ENCODE data around the gene DSTYK.
A peak's percentile ranks its signal among the peaks of the same experiment; 100 is the strongest.
"Not testable (repeated sequence)": the region's sequence is repeated elsewhere in the genome, so short reads cannot be mapped to it uniquely, and the experiment has no call there.

DSTYK gene

GRCh38 chr1:205217418-205217817 lies 5.9 kb upstream of the DSTYK start:
- DNase-seq = no peak

GRCh38 chr1:205216588-205216987 lies 5.1 kb upstream of the DSTYK start:
- DNase-seq = no peak

GRCh38 chr1:205214756-205215155 lies 3.3 kb upstream of the DSTYK start:
- peak; percentile 71 for DNase-seq

- no peak for DNase-seq
Measured at GRCh38 chr1:205211839-205212536, 486 bp upstream of the DSTYK start.

GRCh38 chr1:205210756-205211168 lies 740 bp downstream of the DSTYK start:
- peak; percentile 36 for DNase-seq

GRCh38 chr1:205208811-205209210 lies 2.7 kb downstream of the DSTYK start:
- no peak for DNase-seq

GRCh38 chr1:205205055-205205454 lies 6.4 kb downstream of the DSTYK start:
- DNase-seq = no peak

- DNase-seq = no peak
Measured at GRCh38 chr1:205204552-205204951, 7.0 kb downstream of the DSTYK start.

GRCh38 chr1:205199931-205200299 lies 11.6 kb downstream of the DSTYK start:
- no peak for DNase-seq

- no peak for DNase-seq
Measured at GRCh38 chr1:205199090-205199930, 12.2 kb downstream of the DSTYK start.

- DNase-seq = no peak
Measured at GRCh38 chr1:205192287-205192686, 19.2 kb downstream of the DSTYK start.

GRCh38 chr1:205191622-205192021 lies 19.9 kb downstream of the DSTYK start:
- DNase-seq = no peak

- DNase-seq = no peak
Measured at GRCh38 chr1:205190845-205191577, 20.5 kb downstream of the DSTYK start.

- DNase-seq = peak; percentile 26
Measured at GRCh38 chr1:205189131-205189530, 22.4 kb downstream of the DSTYK start.

- DNase-seq = no peak
Measured at GRCh38 chr1:205188596-205188995, 22.9 kb downstream of the DSTYK start.

GRCh38 chr1:205188098-205188497 lies 23.4 kb downstream of the DSTYK start:
- no peak for DNase-seq

GRCh38 chr1:205187420-205187819 lies 24.1 kb downstream of the DSTYK start:
- no peak for DNase-seq

- DNase-seq = no peak
Measured at GRCh38 chr1:205186191-205186590, 25.3 kb downstream of the DSTYK start.

- DNase-seq = no peak
Measured at GRCh38 chr1:205183676-205184335, 27.7 kb downstream of the DSTYK start.

- no peak for DNase-seq
Measured at GRCh38 chr1:205182930-205183329, 28.6 kb downstream of the DSTYK start.

- DNase-seq = not testable (repeated sequence)
Measured at GRCh38 chr1:205180331-205180730, 31.2 kb downstream of the DSTYK start.

- no peak for DNase-seq
Measured at GRCh38 chr1:205179842-205180241, 31.7 kb downstream of the DSTYK start.

- no peak for DNase-seq
Measured at GRCh38 chr1:205172729-205173366, 38.7 kb downstream of the DSTYK start.

Data from inflammatory macrophage treated with lipopolysaccharide for 4 hours (primary cell).